ENCODE results near the gene KCNAB1. TPM values are rescaled to one million over a fixed set of nuclear protein-coding genes. Genes with fewer than 3 reads are reported as not detected.

KCNAB1 gene
- total RNA-seq, 2 donors from 2014 or later: 0.26 TPM; not detected in 1

DNA sequence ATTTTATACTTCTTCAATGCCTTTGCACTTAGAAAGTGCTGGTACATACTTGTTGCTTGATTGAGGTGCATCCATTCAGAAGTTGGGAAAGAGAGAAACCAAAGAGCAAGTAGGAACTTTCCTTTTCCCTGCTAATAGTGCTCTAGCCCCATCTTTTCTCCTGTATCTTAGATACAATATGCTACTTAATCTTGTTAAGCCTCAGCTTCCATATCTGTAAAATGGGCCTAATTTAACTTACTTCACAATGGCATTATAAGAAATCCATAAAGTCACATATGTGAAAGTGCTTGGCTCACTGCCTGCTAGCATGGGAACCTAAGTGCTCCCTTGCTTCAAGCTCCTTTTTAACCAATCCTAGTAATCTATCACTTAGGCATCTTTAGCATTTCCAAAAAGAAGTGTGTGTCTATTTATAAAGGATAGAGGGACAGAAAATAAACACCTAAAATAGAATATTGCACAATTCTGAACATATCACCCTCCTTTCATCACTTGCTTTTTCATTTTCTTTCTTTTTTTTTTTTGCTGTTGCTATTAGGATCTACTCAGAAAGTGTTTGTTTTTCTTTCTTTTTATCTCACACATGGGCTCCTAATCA lies 28.1 kb downstream of the KCNAB1 start:
- H3K27ac Mint-ChIP-seq: no peak overlapping the region
- DNase-seq (no peak), ATAC-seq (no peak)
- H3K4me3 Mint-ChIP-seq: no peak overlapping the region
- H3K4me1 Mint-ChIP-seq: peaks cover 4% of the 10 kb centered on the region
- peaks cover 22% of the 10 kb centered on the region for H3K27me3 Mint-ChIP-seq
- no peaks in the 10 kb centered on the region for H3K36me3 Mint-ChIP-seq (ENCODE audit: low read depth)
- H3K9me3 ChIP-seq (ENCODE audit: control insufficient read depth, low read length, poor library complexity, severe bottlenecking): no peaks in the 10 kb centered on the region

DNA sequence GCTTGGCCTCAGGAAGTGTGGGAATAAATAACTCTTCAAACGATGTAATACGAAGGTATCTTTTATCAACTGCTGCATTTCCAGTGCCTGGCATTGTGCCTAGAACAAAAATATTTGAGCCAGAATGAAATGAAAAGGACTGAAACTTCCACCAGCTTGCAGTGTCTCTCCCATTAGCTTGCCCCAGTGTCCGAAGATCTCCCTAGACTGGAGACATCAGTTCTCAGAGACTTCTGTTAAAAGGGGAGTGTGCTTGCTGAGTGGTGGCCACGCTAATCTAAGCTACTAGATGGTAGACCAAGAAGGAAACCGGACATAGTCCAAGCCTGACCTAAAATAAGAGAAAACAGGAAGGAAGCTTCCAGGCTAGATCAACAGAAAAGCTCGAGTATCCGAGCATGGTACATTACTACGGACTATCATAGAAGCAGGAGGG lies 28.6 kb downstream of the KCNAB1 start:
- peaks cover 4% of the 10 kb centered on the region for H3K4me1 Mint-ChIP-seq

DNA sequence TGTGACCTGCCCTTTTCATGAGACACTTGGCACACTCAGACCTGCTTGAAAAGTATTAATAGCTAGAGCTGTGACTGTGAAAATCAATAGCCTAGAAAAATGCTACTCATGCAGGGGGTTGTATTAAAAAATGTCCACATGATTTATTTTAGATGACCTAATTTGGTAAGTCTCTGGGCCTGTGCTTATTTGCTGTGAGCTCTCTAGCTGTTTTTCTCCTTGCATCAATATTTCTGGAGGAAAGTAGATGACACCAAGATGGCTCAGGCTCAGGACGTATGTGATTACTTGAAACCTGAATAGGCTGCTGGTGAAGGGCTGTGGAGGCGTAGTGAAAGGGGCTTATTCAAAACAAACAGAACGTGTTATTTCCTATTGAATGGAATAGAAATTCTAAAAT lies 29.5 kb downstream of the KCNAB1 start:
- H3K9me3 ChIP-seq (ENCODE audit: control insufficient read depth, low read length, poor library complexity, severe bottlenecking): no peaks in the 10 kb centered on the region

More for the DNA sequence above, 28.6 kb downstream of the KCNAB1 start:
- ATAC-seq: no peak
- Mint-ChIP-seq H3K36me3 (ENCODE audit: low read depth) (no peaks in the 10 kb centered on the region), H3K4me3 (no peak overlapping the region), H3K27me3 (peaks cover 22% of the 10 kb centered on the region), H3K27ac (peak overlapping the region; percentile 14)
- no peak for DNase-seq
- no peaks in the 10 kb centered on the region for H3K9me3 ChIP-seq (ENCODE audit: control insufficient read depth, low read length, poor library complexity, severe bottlenecking)

DNA sequence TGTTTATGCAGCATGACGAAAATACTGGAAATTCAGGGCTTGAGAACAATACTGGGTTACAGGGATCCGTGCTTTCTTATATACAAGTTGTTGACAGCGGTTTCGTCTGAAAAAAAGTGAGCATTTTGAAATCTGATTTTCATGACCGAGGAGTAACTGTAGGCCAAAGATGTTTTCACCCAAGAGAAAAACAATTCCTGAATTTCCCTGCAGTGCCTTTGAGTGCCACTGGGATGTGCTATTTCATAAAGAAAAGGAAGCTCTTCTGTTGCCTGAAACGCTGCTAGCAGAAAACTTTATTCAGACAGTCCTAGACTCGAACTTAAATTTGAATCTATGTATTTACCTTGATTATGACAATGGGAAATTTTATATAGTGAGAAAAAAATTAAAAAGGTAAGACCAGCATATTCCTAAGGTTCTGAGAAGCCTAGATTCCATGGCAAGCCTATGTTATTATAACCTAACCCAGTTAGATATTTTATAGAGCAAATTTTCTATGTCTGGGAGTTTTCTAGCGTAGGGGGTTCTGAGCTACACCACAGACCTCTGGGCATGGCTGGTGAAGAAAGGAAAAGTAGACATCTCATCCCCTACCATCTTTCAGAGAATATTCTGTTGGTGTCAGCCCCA lies 30.2 kb downstream of the KCNAB1 start:
- peak; percentile 74 for ATAC-seq
- Mint-ChIP-seq H3K36me3 (ENCODE audit: low read depth) (no peaks in the 10 kb centered on the region), H3K27me3 (peaks cover 7% of the 10 kb centered on the region), H3K4me1 (peaks cover 4% of the 10 kb centered on the region), H3K4me3 (no peak overlapping the region), H3K27ac (no peak overlapping the region)
- peak in 1 of 3 donors; percentile 10 for DNase-seq
- no peaks in the 10 kb centered on the region for H3K9me3 ChIP-seq (ENCODE audit: control insufficient read depth, low read length, poor library complexity, severe bottlenecking)

More for the DNA sequence above, 29.5 kb downstream of the KCNAB1 start:
- peaks cover 4% of the 10 kb centered on the region for H3K4me1 Mint-ChIP-seq
- no peak for ATAC-seq
- H3K27ac Mint-ChIP-seq: peak overlapping the region; percentile 14
- no peak overlapping the region for H3K4me3 Mint-ChIP-seq
- DNase-seq: no peak
- no peaks in the 10 kb centered on the region for H3K36me3 Mint-ChIP-seq (ENCODE audit: low read depth)
- H3K27me3 Mint-ChIP-seq: peaks cover 14% of the 10 kb centered on the region

DNA sequence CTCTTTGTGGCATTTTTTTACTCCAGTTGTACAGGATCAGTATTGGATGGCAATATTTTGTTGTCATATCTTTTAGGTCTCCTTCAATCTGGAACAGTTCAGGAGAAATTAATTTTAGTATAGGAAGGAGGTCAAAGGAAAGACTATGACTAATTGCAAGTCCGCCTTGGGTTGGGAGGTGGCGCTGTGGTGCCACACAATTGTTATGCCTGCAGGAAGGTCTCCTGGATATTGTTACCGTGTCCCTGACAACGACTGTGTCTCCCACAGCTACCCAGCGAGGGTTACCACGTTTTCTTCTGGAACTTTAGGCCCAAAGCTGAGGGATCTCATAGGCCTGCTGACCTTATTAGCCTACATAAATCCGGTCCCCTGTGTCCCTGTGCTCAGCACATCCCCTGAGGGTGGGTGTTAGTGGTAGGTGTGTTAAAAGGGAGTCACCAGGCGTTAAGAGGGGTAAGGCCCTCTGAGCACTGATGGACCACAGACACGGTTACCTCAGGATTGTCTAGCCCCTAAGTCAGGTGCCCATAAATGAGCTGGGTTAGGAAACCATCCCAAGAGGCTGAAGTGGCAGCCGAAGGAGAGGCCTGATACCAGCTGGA lies 31.5 kb downstream of the KCNAB1 start:
- H3K9me3 ChIP-seq (ENCODE audit: control insufficient read depth, low read length, poor library complexity, severe bottlenecking): no peaks in the 10 kb centered on the region
- no peaks in the 10 kb centered on the region for H3K27me3 Mint-ChIP-seq
- H3K4me3 Mint-ChIP-seq: no peak overlapping the region
- peak overlapping the region; percentile 51 for H3K27ac Mint-ChIP-seq
- H3K36me3 Mint-ChIP-seq (ENCODE audit: low read depth): no peaks in the 10 kb centered on the region
- peaks cover 4% of the 10 kb centered on the region for H3K4me1 Mint-ChIP-seq
- DNase-seq: peak in 2 of 3 donors; percentile 30 to 37
- peak; percentile 72 for ATAC-seq

DNA sequence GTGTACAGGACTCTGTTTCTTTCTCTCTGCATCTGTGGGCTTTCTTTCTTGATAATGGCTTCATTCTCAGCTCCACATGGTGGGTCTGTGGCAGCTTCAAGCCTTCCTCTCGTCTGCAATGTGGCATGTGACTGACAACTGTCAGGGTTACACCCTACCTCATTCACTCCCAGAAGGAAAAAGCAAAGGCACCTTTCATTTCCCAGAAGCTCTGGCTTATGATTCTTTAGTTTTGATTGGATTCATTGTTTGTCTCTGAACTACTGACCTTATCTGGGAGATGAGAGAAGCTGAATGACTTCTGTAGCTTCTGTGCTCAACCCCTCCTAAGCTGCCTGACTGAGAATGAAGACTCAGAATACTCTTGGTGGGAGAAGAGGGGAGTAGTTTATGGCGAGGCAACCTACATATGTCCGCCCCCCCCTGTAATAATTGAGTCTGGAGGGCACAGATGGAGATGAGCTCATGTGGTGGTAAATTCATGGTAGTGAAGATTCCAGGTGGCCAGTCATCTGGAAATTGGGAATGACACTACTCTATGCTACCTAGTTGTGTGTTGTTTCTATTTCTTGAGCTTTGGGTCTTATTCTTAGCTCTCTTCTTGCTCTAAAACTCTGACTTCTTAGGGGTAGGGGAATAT lies 38.4 kb downstream of the KCNAB1 start:
- Mint-ChIP-seq H3K4me1 (peaks cover 14% of the 10 kb centered on the region), H3K36me3 (ENCODE audit: low read depth) (no peaks in the 10 kb centered on the region), H3K27me3 (no peaks in the 10 kb centered on the region), H3K27ac (no peak overlapping the region), H3K4me3 (no peak overlapping the region)
- DNase-seq (no peak), ATAC-seq (no peak)
- H3K9me3 ChIP-seq (ENCODE audit: control insufficient read depth, low read length, poor library complexity, severe bottlenecking): no peaks in the 10 kb centered on the region

DNA sequence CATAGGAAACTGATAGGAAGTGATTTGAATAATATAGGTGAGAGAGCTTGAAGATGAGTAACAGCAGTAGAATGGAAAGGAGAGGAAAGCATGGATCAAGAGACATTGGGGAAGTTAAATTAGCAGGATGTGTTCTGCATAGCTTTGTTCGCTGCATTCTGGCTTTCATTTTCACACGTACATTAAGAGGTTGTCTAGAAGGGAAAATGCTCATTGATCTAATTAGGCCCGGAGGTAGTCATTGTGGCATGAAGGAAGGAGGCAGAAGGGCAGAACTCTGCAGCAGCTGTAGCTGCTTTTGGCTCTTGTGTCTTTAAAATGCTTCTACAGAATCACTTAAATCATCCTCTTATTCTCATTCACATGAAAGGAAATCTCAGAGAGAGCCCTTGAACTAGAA lies 40.3 kb downstream of the KCNAB1 start:
- Mint-ChIP-seq H3K27me3 (peaks cover 7% of the 10 kb centered on the region), H3K4me1 (peaks cover 14% of the 10 kb centered on the region), H3K27ac (peak overlapping the region; percentile 93), H3K36me3 (ENCODE audit: low read depth) (no peaks in the 10 kb centered on the region), H3K4me3 (peak overlapping the region; percentile 66)
- H3K9me3 ChIP-seq (ENCODE audit: control insufficient read depth, low read length, poor library complexity, severe bottlenecking): no peaks in the 10 kb centered on the region
- peak; percentile 21 for ATAC-seq
- DNase-seq: no peak

DNA sequence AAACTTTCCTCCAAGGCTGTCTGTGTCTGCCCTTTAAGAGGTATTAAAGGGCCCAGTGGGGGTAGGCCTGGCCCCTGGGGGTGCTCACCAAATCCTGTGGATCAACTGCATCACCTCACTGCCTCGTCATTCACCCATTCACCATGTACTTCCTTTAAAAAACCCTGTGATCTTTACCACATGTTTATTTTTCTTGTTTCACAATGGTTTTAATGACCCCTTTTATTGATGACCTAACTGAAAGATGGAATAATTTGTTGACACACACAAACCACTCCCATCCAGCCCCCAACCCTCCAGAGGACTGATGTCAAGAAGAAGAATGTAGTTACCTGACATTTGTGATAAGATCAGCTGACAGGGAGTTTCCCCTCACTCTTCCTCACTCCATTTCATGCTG lies 40.8 kb downstream of the KCNAB1 start:
- Mint-ChIP-seq H3K36me3 (ENCODE audit: low read depth) (no peaks in the 10 kb centered on the region), H3K27me3 (peaks cover 13% of the 10 kb centered on the region), H3K4me3 (peak overlapping the region; percentile 66)

DNA sequence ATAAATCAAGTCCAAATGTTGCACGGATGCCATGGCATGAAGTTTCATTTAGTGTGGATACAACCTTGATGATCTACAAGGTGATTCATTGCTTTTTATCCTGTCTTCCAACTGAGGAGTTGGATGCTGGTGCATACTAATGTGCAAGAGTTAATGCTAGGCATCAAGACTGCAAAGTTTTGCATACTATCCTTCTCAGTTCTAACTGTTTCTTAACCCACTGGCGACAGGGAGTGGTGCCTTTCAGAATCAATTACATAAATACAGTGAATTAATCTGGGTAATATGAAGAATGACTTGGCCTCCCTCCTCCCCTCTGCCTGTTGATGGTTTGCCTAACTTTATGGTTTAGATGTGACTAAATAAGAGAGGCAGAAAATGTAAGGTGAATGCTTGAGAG lies 43.5 kb downstream of the KCNAB1 start:
- ATAC-seq: no peak
- no peaks in the 10 kb centered on the region for H3K9me3 ChIP-seq (ENCODE audit: control insufficient read depth, low read length, poor library complexity, severe bottlenecking)
- Mint-ChIP-seq H3K27me3 (peaks cover 21% of the 10 kb centered on the region), H3K27ac (no peak overlapping the region), H3K4me1 (peaks cover 14% of the 10 kb centered on the region), H3K36me3 (ENCODE audit: low read depth) (no peaks in the 10 kb centered on the region), H3K4me3 (no peak overlapping the region)
- no peak for DNase-seq

More for the DNA sequence above, 40.8 kb downstream of the KCNAB1 start:
- H3K9me3 ChIP-seq (ENCODE audit: control insufficient read depth, low read length, poor library complexity, severe bottlenecking): no peaks in the 10 kb centered on the region
- ATAC-seq (peak; percentile 88), DNase-seq (peak in 1 of 3 donors; percentile 21)
- H3K4me1 Mint-ChIP-seq: peaks cover 14% of the 10 kb centered on the region
- H3K27ac Mint-ChIP-seq: peak overlapping the region; percentile 93

DNA sequence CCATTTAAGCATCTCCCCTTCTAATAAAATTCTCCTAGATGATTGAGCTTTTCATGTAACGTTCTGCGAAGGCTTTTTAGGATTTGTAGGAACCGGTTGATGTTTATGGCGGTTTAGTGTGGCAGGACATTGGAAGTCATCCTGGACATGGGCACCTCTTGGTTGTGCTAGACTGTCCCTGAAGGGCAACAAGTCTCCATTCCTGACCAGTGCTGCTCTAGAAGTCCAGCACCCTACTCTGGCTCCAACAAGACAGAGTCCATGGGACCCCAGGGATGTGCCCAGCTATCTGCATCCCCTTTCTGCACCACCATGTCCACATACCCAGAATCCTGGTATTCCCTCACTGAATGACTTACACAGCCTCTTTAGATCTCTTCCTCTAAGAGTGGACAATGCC lies 46.4 kb downstream of the KCNAB1 start:
- Mint-ChIP-seq H3K4me3 (no peak overlapping the region), H3K36me3 (ENCODE audit: low read depth) (no peaks in the 10 kb centered on the region), H3K27ac (no peak overlapping the region), H3K27me3 (peaks cover 38% of the 10 kb centered on the region), H3K4me1 (no peaks in the 10 kb centered on the region)
- ATAC-seq: no peak
- H3K9me3 ChIP-seq (ENCODE audit: control insufficient read depth, low read length, poor library complexity, severe bottlenecking): no peaks in the 10 kb centered on the region
- no peak for DNase-seq

DNA sequence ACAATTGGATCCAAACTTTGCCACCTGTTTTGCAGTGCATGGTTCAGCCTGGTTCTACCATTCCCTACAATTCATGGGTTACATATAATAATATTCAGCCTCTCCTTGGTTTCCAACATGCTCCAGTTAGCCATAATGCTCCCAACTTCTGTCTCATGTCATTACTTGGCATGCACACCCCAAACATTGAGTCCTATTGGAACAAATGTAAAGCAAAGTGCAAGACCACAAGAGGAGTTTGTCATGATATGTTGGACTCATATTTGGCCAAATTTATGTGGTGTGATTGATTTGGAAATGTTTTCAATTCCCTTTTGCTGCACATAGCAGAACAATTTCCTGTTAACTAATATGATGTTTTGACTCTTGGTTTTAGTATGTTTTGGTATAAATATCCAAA lies 50.2 kb downstream of the KCNAB1 start:
- no peak overlapping the region for H3K4me3 Mint-ChIP-seq

DNA sequence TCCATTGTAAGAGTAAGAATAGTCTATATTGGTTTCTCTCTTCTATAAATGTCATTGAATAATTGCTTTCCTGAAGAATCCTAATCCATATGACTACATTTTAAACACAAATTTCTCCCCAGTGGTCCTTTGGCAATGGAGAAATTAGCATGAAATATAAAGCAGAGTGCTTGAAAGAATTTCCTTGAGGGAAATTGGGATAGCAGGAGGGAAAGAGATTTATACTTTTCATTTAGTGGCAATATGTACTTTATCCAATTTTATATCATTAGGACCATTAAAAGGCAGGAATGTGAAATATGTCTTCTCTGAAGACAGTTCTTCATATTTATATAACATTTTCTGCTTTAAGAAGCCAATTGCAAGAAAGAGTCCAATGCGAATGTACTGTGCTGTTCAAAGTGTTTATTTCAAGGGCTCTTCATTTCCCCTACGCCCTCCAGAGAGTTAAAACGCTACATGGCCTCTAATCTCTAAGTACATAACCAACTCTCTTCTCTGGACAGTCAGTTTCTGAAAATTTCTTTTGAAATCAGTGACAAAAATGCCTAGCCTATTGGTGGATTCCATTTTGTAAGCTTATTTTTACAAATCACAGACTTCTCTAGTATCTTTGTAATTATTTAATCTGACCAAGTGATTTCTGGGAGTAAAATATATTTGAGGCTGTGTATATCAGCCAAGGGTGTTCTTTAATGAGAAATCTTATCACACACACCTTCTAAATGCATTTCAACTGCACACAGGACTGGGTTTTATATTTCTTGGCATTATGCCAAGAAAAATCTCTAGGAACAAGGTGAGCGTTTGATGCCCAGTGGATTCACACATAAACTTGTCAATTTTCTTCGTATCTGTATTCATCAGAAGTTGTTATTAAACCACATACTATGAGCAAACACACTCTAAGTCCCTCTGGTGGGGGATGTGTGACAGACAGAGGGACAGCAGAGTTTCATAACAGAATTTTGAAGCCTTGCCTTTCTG lies 51.2 kb downstream of the KCNAB1 start:
- ATAC-seq (no peak), DNase-seq (no peak)
- H3K4me1 Mint-ChIP-seq: no peaks in the 10 kb centered on the region
- H3K4me3 Mint-ChIP-seq: no peak overlapping the region
- no peaks in the 10 kb centered on the region for H3K36me3 Mint-ChIP-seq (ENCODE audit: low read depth)
- peaks cover 29% of the 10 kb centered on the region for H3K27me3 Mint-ChIP-seq
- no peaks in the 10 kb centered on the region for H3K9me3 ChIP-seq (ENCODE audit: control insufficient read depth, low read length, poor library complexity, severe bottlenecking)
- no peak overlapping the region for H3K27ac Mint-ChIP-seq

More for the DNA sequence above, 50.2 kb downstream of the KCNAB1 start:
- Mint-ChIP-seq H3K27ac (no peak overlapping the region), H3K36me3 (ENCODE audit: low read depth) (no peaks in the 10 kb centered on the region), H3K4me1 (no peaks in the 10 kb centered on the region), H3K27me3 (peaks cover 37% of the 10 kb centered on the region)
- no peak for DNase-seq
- H3K9me3 ChIP-seq (ENCODE audit: control insufficient read depth, low read length, poor library complexity, severe bottlenecking): no peaks in the 10 kb centered on the region
- no peak for ATAC-seq
